HepG2 (cell line): Measurements from ENCODE around the gene DSCAM. TPM values are rescaled to one million over a fixed set of nuclear protein-coding genes. Genes with fewer than 3 reads are reported as not detected.

Source experiments
- ATAC-seq: fragments of 200-7000 bp; cut with Tn5 transposase; 3 replicates; pipeline ENCODE4 v1.9.1; 2020; ENCODE audit warnings: mild to moderate bottlenecking, moderate library complexity
- BruUV-seq: library from RNA; stranded (reverse); fragments of 400-500 nt; replicated peaks from 2 replicates; lab custom pipeline; 2021; lab: Mats Ljungman, UMichigan
- CTCF ChIA-PET: fragments of 300-600 bp; formaldehyde crosslinking; extraction: SDS; loops from one replicate; lab custom pipeline; 2021; ENCODE audit warnings: low total read pairs, inconsistent platforms, low intra/inter-chr PET ratio; lab: Yijun Ruan, JAX
- POLR2A ChIA-PET: fragments of 350-600 bp; sonication (Branson Sonifier 250); formaldehyde crosslinking; loops from one replicate; lab custom pipeline; 2020; ENCODE audit warnings: antibody characterized with exemption, inconsistent platforms; lab: Yijun Ruan, JAX
- DNase-seq: peaks from one replicate; pipeline ENCODE4 v3.0.0-alpha.2; 2015; ENCODE audit warnings: low spot score
- FAIRE-seq: peaks from 3 replicates; lab custom pipeline; 2011; peaks lifted over from hg19 to GRCh38; lab: Jason Lieb, UNC
- H2AFZ ChIP-seq: one replicate; pipeline ENCODE4 v1.6.1; 2011; ENCODE audit warnings: low read length, inconsistent platforms
- H3K27ac ChIP-seq: fragments of 300-600 bp; 3 replicates; pipeline ENCODE4 v1.8.0; 2011; ENCODE audit warnings: mixed run types, mild to moderate bottlenecking, mixed read lengths, low read length, inconsistent platforms; ENCODE audit not compliant: insufficient read depth; ENCODE audit errors: extremely low read length
- H3K27me3 ChIP-seq, 2 experiments: fragments of 200-600 bp in 1 of 2; 2 replicates in 1 of 2; 3 replicates in 1 of 2; pipeline versions ENCODE4 v1.6.0 to v1.8.0; 2011; ENCODE audit warnings: low read length in 2 of 2, mild to moderate bottlenecking in 2 of 2, moderate library complexity in 2 of 2, inconsistent platforms in 1 of 2; ENCODE audit not compliant: insufficient read depth in 2 of 2, control insufficient read depth in 1 of 2
- H3K36me3 ChIP-seq, 2 experiments: fragments of 200-600 bp in 1 of 2; replicated peaks in 1 of 2; 2 replicates in 1 of 2; 3 replicates in 1 of 2; pipeline versions ENCODE4 v1.5.1 to v1.8.0; 2011; ENCODE audit warnings: low read length in 2 of 2, inconsistent platforms in 1 of 2; ENCODE audit not compliant: insufficient read depth in 2 of 2, control insufficient read depth in 1 of 2
- H3K4me1 ChIP-seq: 2 replicates; pipeline ENCODE4 v1.5.1; 2012; ENCODE audit warnings: low read length, inconsistent platforms; ENCODE audit not compliant: insufficient read depth
- H3K4me2 ChIP-seq: 2 replicates; pipeline ENCODE4 v1.6.0; 2011; ENCODE audit warnings: low read depth, low read length, inconsistent platforms
- H3K4me3 ChIP-seq, 3 experiments: fragments of 200-600 bp in 1 of 3; sonication (generic), shearing (Covaris generic) in 1 of 3; replicated peaks in 1 of 3; 2 replicates each; pipeline ENCODE4 v1.5.1; 2011 to 2016; ENCODE audit warnings: low read length in 3 of 3, inconsistent platforms in 2 of 3, low read depth in 2 of 3, mild to moderate bottlenecking in 2 of 3, control low read depth in 1 of 3, mixed read lengths in 1 of 3; ENCODE audit not compliant: insufficient read depth in 1 of 3
- H3K79me2 ChIP-seq: one replicate; pipeline ENCODE4 v1.6.1; 2011; ENCODE audit warnings: low read length, inconsistent platforms; ENCODE audit not compliant: insufficient read depth
- H3K9ac ChIP-seq: 2 replicates; pipeline ENCODE4 v1.6.0; 2011; ENCODE audit warnings: mild to moderate bottlenecking, low read depth, low read length, inconsistent platforms; ENCODE audit not compliant: insufficient read depth
- H3K9me3 ChIP-seq: 2 replicates; pipeline ENCODE4 v1.5.1; 2012; ENCODE audit warnings: mild to moderate bottlenecking, low read length
- H4K20me1 ChIP-seq: 2 replicates; pipeline ENCODE4 v1.6.0; 2011; ENCODE audit warnings: inconsistent platforms, mild to moderate bottlenecking, low read length, moderate library complexity; ENCODE audit not compliant: insufficient read depth
- EP300 ChIP-seq, 3 experiments: sonication (generic) in 1 of 3; formaldehyde crosslinking in 1 of 3; IDR thresholded peaks; 2 replicates each; pipeline versions ENCODE4 v1.5.1 to v1.6.1; 2011 to 2020; ENCODE audit warnings: low read depth in 2 of 3, low read length in 2 of 3, borderline replicate concordance in 1 of 3, improper control_type of control experiment in 1 of 3, mild to moderate bottlenecking in 1 of 3, missing genetic modification reagents in 1 of 3, moderate library complexity in 1 of 3
- KDM4B ChIP-seq: sonication (generic); formaldehyde crosslinking; IDR thresholded peaks from 2 replicates; pipeline ENCODE4 v1.4.0; 2020; ENCODE audit warnings: missing genetic modification reagents
- KLF13 ChIP-seq: sonication (generic); formaldehyde crosslinking; IDR thresholded peaks from 2 replicates; pipeline ENCODE4 v1.4.0; 2020; ENCODE audit warnings: mild to moderate bottlenecking, missing genetic modification reagents
- PAWR ChIP-seq: sonication (generic); formaldehyde crosslinking; IDR thresholded peaks from 2 replicates; pipeline ENCODE4 v1.4.0; 2020; ENCODE audit warnings: missing genetic modification reagents, mild to moderate bottlenecking, borderline replicate concordance
- PCBP1 ChIP-seq: fragments of 200-400 bp; formaldehyde crosslinking; IDR thresholded peaks from 2 replicates; pipeline ENCODE4 v1.6.1; 2017; ENCODE audit warnings: mild to moderate bottlenecking, low read depth, low read length, borderline replicate concordance
- ZNF124 ChIP-seq: sonication (generic); formaldehyde crosslinking; IDR thresholded peaks from 2 replicates; pipeline ENCODE4 v1.4.0; 2020; ENCODE audit warnings: missing genetic modification reagents
- ZNF256 ChIP-seq: sonication (generic); formaldehyde crosslinking; conservative IDR thresholded peaks from 2 replicates; pipeline ENCODE4 v1.4.0; 2020; ENCODE audit warnings: missing genetic modification reagents
- ZNF317 ChIP-seq: sonication (generic); formaldehyde crosslinking; IDR thresholded peaks from 2 replicates; pipeline ENCODE4 v1.5.0; 2020; ENCODE audit warnings: mild to moderate bottlenecking, missing genetic modification reagents
- ZNF326 ChIP-seq: sonication (generic); formaldehyde crosslinking; IDR thresholded peaks from 2 replicates; pipeline ENCODE4 v1.4.0; 2020; ENCODE audit warnings: missing genetic modification reagents, borderline replicate concordance
- WGBS: methylation state at CpG from one replicate; pipeline ENCODE4 v1.1.6; 2017; ENCODE audit warnings: low lambda C conversion rate; 5-methylcytosine and 5-hydroxymethylcytosine counted together
- in situ Hi-C: cut with HindIII; loops from 2 replicates; pipeline ENCODE4 v1.10.0; 2017; ENCODE audit warnings: low pct_unique_long_range_greater_than_20kb; ENCODE audit not compliant: extremely low pct_ligation_motif_present
- intact Hi-C: fragments of 100-400 bp; cut with micrococcal nuclease; formaldehyde crosslinking; loops from one replicate; pipeline ENCODE4 v1.10.0; 2022; ENCODE audit not compliant: unreplicated experiment
- polyA plus RNA-seq, 8 experiments: library from polyadenylated mRNA; depleted of rRNA in 3 of 8; stranded (reverse) in 7 of 8; unstranded in 1 of 8; fragments of >200 nt; fragmentation: Illumina TruSeq in 4 of 8; extraction: Trizol in 4 of 8; gene quantifications; 2 replicates each; pipeline versions ENCODE4 v1.2.1 to v1.2.3, GENCODE V29; 2011 to 2016; ENCODE audit warnings: low read depth in 4 of 8, missing spikeins in 1 of 8, mixed read lengths in 1 of 8; ENCODE audit not compliant: insufficient read depth in 1 of 8
- total RNA-seq, 5 experiments: library from RNA; depleted of rRNA; stranded (reverse); fragments of >200 nt; fragmentation: Illumina TruSeq; extraction: Trizol; gene quantifications; 2 replicates each; pipeline ENCODE4 v1.2.3, GENCODE V29; 2016; ENCODE audit warnings: low read depth in 1 of 5
- TF ChIP-seq, protein P1 (sequence below): sonication (generic); formaldehyde crosslinking; IDR thresholded peaks from 2 replicates; pipeline ENCODE4 v1.4.0; 2020; ENCODE audit warnings: low read depth, mild to moderate bottlenecking, missing genetic modification reagents
- TF ChIP-seq, protein P2 (sequence below): sonication (generic); formaldehyde crosslinking; IDR thresholded peaks from 2 replicates; pipeline ENCODE4 v1.4.0; 2020; ENCODE audit warnings: missing genetic modification reagents, low read depth, mild to moderate bottlenecking, borderline replicate concordance
- TF ChIP-seq, protein P3 (sequence below): sonication (generic); formaldehyde crosslinking; IDR thresholded peaks from 2 replicates; pipeline ENCODE4 v1.5.1; 2020; ENCODE audit warnings: mild to moderate bottlenecking, missing genetic modification reagents, moderate library complexity
- TF ChIP-seq, protein P4 (sequence below): sonication (generic); formaldehyde crosslinking; IDR thresholded peaks from 2 replicates; pipeline ENCODE4 v1.5.1; 2020; ENCODE audit warnings: missing genetic modification reagents, mild to moderate bottlenecking, borderline replicate concordance

Gene DSCAM
- total and polyA plus RNA-seq, 2 of the 13 experiments (the other 11 are each of a cell fraction or from before 2014, with no cell fraction given): not detected

DNA sequence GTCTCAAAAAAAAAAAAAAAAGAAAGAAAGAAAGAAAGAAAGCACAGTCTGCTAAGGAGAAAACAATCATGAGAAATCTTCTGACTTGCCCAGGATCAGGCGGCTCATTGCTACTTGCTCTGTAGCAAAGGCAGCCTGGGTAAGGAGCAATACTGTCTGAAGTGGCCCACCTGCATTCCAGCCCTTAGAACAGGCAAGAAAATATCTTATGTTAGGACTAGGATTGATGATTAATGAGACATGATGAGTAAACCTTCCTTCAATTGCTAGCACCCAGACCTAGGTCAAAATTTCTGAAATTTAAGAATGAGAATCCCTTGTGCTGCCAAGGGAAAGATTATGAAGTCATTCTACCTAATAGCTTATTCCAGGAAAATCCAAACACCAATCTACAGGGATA lies 140.8 kb downstream of the DSCAM start:
- in situ Hi-C loops (no loop called here), intact Hi-C loops (no loop called here)
- Histone ChIP-seq H3K4me3 (no peak overlapping the region), H3K4me2 (no peak overlapping the region), H3K36me3 (no peaks in the 10 kb centered on the region), H3K27me3 (no peaks in the 10 kb centered on the region), H3K9ac (no peak overlapping the region), H3K79me2 (no peaks in the 10 kb centered on the region), H3K27ac (no peak overlapping the region), H4K20me1 (no peaks in the 10 kb centered on the region), H2AFZ (no peak overlapping the region), H3K9me3 (peaks cover 93% of the 10 kb centered on the region), H3K4me1 (no peaks in the 10 kb centered on the region)
- FAIRE-seq: no peak
- 6% methylated on average over 1 of the region's 1 CpG for WGBS
- DNase-seq: no peak
- ChIA-PET POLR2A (no interaction called here), CTCF (no interaction called here)
- ATAC-seq: no peak
- BruUV-seq: no TSS peak
- TF ChIP-seq, protein P1, sequence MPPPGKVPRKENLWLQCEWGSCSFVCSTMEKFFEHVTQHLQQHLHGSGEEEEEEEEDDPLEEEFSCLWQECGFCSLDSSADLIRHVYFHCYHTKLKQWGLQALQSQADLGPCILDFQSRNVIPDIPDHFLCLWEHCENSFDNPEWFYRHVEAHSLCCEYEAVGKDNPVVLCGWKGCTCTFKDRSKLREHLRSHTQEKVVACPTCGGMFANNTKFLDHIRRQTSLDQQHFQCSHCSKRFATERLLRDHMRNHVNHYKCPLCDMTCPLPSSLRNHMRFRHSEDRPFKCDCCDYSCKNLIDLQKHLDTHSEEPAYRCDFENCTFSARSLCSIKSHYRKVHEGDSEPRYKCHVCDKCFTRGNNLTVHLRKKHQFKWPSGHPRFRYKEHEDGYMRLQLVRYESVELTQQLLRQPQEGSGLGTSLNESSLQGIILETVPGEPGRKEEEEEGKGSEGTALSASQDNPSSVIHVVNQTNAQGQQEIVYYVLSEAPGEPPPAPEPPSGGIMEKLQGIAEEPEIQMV: no peak
- TF ChIP-seq ZNF326 (CRISPR knock-in tag): no peak
- no peak for TF ChIP-seq EP300 (IDR thresholded peaks at IDR 0.05; ENCODE audit: low read depth in 2 of 2, low read length in 2 of 2)
- no peak for TF ChIP-seq EP300 (CRISPR knock-in tag; IDR thresholded peaks at IDR 0.05; ENCODE audit: borderline replicate concordance)
- no peak for TF ChIP-seq PAWR (CRISPR knock-in tag)
- TF ChIP-seq PCBP1: no peak
- TF ChIP-seq, protein P2, sequence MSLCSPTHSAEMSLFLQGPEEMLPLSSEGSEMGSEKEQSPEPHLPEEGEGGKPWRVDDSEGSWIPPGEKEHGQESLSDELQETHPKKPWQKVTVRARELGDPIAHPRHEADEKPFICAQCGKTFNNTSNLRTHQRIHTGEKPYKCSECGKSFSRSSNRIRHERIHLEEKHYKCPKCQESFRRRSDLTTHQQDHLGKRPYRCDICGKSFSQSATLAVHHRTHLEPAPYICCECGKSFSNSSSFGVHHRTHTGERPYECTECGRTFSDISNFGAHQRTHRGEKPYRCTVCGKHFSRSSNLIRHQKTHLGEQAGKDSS: no peak
- TF ChIP-seq ZNF317: no peak
- no peak for TF ChIP-seq ZNF256
- TF ChIP-seq, protein P3, sequence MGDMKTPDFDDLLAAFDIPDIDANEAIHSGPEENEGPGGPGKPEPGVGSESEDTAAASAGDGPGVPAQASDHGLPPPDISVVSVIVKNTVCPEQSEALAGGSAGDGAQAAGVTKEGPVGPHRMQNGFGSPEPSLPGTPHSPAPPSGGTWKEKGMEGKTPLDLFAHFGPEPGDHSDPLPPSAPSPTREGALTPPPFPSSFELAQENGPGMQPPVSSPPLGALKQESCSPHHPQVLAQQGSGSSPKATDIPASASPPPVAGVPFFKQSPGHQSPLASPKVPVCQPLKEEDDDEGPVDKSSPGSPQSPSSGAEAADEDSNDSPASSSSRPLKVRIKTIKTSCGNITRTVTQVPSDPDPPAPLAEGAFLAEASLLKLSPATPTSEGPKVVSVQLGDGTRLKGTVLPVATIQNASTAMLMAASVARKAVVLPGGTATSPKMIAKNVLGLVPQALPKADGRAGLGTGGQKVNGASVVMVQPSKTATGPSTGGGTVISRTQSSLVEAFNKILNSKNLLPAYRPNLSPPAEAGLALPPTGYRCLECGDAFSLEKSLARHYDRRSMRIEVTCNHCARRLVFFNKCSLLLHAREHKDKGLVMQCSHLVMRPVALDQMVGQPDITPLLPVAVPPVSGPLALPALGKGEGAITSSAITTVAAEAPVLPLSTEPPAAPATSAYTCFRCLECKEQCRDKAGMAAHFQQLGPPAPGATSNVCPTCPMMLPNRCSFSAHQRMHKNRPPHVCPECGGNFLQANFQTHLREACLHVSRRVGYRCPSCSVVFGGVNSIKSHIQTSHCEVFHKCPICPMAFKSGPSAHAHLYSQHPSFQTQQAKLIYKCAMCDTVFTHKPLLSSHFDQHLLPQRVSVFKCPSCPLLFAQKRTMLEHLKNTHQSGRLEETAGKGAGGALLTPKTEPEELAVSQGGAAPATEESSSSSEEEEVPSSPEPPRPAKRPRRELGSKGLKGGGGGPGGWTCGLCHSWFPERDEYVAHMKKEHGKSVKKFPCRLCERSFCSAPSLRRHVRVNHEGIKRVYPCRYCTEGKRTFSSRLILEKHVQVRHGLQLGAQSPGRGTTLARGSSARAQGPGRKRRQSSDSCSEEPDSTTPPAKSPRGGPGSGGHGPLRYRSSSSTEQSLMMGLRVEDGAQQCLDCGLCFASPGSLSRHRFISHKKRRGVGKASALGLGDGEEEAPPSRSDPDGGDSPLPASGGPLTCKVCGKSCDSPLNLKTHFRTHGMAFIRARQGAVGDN (CRISPR knock-in tag): no peak
- TF ChIP-seq KLF13 (CRISPR knock-in tag): no peak
- TF ChIP-seq, protein P4, sequence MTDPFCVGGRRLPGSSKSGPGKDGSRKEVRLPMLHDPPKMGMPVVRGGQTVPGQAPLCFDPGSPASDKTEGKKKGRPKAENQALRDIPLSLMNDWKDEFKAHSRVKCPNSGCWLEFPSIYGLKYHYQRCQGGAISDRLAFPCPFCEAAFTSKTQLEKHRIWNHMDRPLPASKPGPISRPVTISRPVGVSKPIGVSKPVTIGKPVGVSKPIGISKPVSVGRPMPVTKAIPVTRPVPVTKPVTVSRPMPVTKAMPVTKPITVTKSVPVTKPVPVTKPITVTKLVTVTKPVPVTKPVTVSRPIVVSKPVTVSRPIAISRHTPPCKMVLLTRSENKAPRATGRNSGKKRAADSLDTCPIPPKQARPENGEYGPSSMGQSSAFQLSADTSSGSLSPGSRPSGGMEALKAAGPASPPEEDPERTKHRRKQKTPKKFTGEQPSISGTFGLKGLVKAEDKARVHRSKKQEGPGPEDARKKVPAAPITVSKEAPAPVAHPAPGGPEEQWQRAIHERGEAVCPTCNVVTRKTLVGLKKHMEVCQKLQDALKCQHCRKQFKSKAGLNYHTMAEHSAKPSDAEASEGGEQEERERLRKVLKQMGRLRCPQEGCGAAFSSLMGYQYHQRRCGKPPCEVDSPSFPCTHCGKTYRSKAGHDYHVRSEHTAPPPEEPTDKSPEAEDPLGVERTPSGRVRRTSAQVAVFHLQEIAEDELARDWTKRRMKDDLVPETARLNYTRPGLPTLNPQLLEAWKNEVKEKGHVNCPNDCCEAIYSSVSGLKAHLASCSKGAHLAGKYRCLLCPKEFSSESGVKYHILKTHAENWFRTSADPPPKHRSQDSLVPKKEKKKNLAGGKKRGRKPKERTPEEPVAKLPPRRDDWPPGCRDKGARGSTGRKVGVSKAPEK (CRISPR knock-in tag): no peak
- TF ChIP-seq KDM4B (CRISPR knock-in tag): no peak
- TF ChIP-seq ZNF124: no peak
